IMR-90 (cell line): ENCODE measurements around the gene AFAP1L2.

ENCODE experiments used
- MXI1 ChIP-seq: IDR thresholded peaks from 2 replicates; pipeline ENCODE4 v1.6.1; 2012; ENCODE audit warnings: low read depth, mild to moderate bottlenecking, low read length, moderate library complexity, borderline replicate concordance
- POLR2A ChIP-seq: IDR thresholded peaks from 2 replicates; pipeline ENCODE4 v1.6.1; 2012; ENCODE audit warnings: mild to moderate bottlenecking, low read depth, low read length
- RAD21 ChIP-seq: IDR thresholded peaks from 2 replicates; pipeline ENCODE4 v1.6.1; 2012; ENCODE audit warnings: low read length, improper control_type of control experiment
- TF ChIP-seq, protein P1 (sequence below): conservative IDR thresholded peaks from 2 replicates; pipeline ENCODE4 v1.5.1; 2012; ENCODE audit warnings: mild to moderate bottlenecking, low read depth, low read length, improper control_type of control experiment
- TF ChIP-seq, protein P2 (sequence below): fragments of 150-350 bp; IDR thresholded peaks from 2 replicates; pipeline ENCODE4 v1.6.1; 2016; ENCODE audit warnings: low read depth, mild to moderate bottlenecking, low read length, moderate library complexity, borderline replicate concordance

DNA sequence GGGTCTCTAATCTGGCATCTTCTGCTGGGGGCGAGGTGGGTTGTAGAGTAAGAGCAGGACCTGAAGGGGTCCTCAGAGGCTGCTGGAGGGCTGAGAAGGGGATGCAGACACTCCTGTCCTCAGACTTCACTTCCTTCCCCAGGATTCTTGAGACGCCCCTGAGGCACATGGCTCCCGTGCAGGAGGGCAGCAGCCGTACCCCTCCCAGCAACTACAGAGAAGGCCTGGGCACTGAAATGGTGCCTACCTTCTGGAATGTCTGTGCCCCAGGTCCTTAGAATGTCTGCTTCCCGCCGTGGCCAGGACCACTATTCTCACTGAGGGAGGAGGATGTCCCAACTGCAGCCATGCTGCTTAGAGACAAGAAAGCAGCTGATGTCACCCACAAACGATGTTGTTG, 113.2 kb downstream of the AFAP1L2 start:
- TF ChIP-seq POLR2A (no peak), MXI1 (no peak), RAD21 (no peak)
- TF ChIP-seq, protein P1, sequence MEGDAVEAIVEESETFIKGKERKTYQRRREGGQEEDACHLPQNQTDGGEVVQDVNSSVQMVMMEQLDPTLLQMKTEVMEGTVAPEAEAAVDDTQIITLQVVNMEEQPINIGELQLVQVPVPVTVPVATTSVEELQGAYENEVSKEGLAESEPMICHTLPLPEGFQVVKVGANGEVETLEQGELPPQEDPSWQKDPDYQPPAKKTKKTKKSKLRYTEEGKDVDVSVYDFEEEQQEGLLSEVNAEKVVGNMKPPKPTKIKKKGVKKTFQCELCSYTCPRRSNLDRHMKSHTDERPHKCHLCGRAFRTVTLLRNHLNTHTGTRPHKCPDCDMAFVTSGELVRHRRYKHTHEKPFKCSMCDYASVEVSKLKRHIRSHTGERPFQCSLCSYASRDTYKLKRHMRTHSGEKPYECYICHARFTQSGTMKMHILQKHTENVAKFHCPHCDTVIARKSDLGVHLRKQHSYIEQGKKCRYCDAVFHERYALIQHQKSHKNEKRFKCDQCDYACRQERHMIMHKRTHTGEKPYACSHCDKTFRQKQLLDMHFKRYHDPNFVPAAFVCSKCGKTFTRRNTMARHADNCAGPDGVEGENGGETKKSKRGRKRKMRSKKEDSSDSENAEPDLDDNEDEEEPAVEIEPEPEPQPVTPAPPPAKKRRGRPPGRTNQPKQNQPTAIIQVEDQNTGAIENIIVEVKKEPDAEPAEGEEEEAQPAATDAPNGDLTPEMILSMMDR, result no peak
- TF ChIP-seq, protein P2, sequence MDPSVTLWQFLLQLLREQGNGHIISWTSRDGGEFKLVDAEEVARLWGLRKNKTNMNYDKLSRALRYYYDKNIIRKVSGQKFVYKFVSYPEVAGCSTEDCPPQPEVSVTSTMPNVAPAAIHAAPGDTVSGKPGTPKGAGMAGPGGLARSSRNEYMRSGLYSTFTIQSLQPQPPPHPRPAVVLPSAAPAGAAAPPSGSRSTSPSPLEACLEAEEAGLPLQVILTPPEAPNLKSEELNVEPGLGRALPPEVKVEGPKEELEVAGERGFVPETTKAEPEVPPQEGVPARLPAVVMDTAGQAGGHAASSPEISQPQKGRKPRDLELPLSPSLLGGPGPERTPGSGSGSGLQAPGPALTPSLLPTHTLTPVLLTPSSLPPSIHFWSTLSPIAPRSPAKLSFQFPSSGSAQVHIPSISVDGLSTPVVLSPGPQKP, result no peak
